ENCODE results near the gene PALLD. TPM values are rescaled to one million over a fixed set of nuclear protein-coding genes. Genes with fewer than 3 reads are reported as not detected.

Gene PALLD
- total and polyA plus RNA-seq, 2 of the 8 experiments (the other 6 are each of a cell fraction or from before 2014, with no cell fraction given): 10.5 to 25.0 TPM

GRCh38 chr4:168781926-168782325 lies 285.1 kb downstream of the PALLD start:
- Histone ChIP-seq H2AK5ac (ENCODE audit: low read depth, low read length) (no peak overlapping the region), H3K23me2 (ENCODE audit: low read depth, low read length) (no peaks in the 10 kb centered on the region), H2BK12ac (ENCODE audit: low read depth, low read length) (no peak overlapping the region), H3K27ac (ENCODE audit: low read depth, low read length) (no peak overlapping the region), H2BK15ac (ENCODE audit: low read length) (no peak overlapping the region), H2BK120ac (replicated peaks; ENCODE audit: low read depth, low read length) (no peak overlapping the region), H3K27me3 (replicated peaks in 1 of 4; ENCODE audit: control insufficient read depth in 3 of 4, extremely low read depth in 1 of 4, insufficient read depth in 3 of 4, low read length in 3 of 4) (no peaks in the 10 kb centered on the region), H3K18ac (ENCODE audit: extremely low read depth, low read length) (no peak overlapping the region), H3K4me3 (ENCODE audit: extremely low read depth in 1 of 4, insufficient read depth in 2 of 4, low read depth in 3 of 4, low read length in 4 of 4) (no peak overlapping the region), H4K8ac (ENCODE audit: extremely low read depth, insufficient read depth, low read length) (no peak overlapping the region), H2BK20ac (ENCODE audit: low read length) (no peak overlapping the region), H4K20me1 (replicated peaks in 1 of 2; ENCODE audit: control insufficient read depth in 1 of 2, insufficient read depth in 2 of 2, low read length in 2 of 2) (no peaks in the 10 kb centered on the region), H3K9ac (replicated peaks in 1 of 4; ENCODE audit: extremely low read depth in 1 of 4, low read depth in 3 of 4, low read length in 3 of 4) (no peak overlapping the region), H4K91ac (replicated peaks; ENCODE audit: insufficient read length, low read length) (no peak overlapping the region), H3K23ac (ENCODE audit: insufficient read length) (no peak overlapping the region), H3K4me1 (replicated peaks in 1 of 4; ENCODE audit: control insufficient read depth in 3 of 4, insufficient read depth in 4 of 4, low read length in 3 of 4) (peaks cover 0 to 5% (median 1%) of the 10 kb centered on the region in 4 experiments; a peak in 3 of 7 replicates), H3K79me1 (ENCODE audit: low read depth, low read length) (no peaks in the 10 kb centered on the region), H3K14ac (ENCODE audit: insufficient read length) (no peak overlapping the region), H2BK5ac (ENCODE audit: low read depth, low read length) (no peak overlapping the region), H3K36me3 (ENCODE audit: control insufficient read depth in 2 of 4, insufficient read depth in 4 of 4, low read length in 3 of 4) (no peaks in the 10 kb centered on the region), H2AFZ (ENCODE audit: low read length) (no peak overlapping the region), H3K79me2 (ENCODE audit: control insufficient read depth in 1 of 2, insufficient read depth in 2 of 2, low read length in 2 of 2) (no peaks in the 10 kb centered on the region), H3K9me3 (ENCODE audit: insufficient read depth in 2 of 2, low read depth in 1 of 2, low read length in 1 of 2) (no peaks in the 10 kb centered on the region; a peak in 1 of 4 replicates), H3K56ac (replicated peaks; ENCODE audit: insufficient read length, low read depth, low read length) (no peak overlapping the region), H4K5ac (ENCODE audit: insufficient read length, low read depth, low read length) (no peak overlapping the region), H3K4me2 (ENCODE audit: insufficient read depth in 1 of 2, low read depth in 2 of 2, low read length in 2 of 2) (no peak overlapping the region), H3K4ac (replicated peaks; ENCODE audit: insufficient read length, low read depth, low read length) (no peak overlapping the region)
- no peak for FAIRE-seq
- no peak for DNase-seq (ENCODE audit: low read depth in 1 of 2, low spot score in 2 of 2)
- TF ChIP-seq HDAC6 (IDR thresholded peaks at IDR 0.05; ENCODE audit: low read depth, low read length): no peak
- TF ChIP-seq KDM1A (IDR thresholded peaks at IDR 0.05; ENCODE audit: borderline replicate concordance, low read length): no peak
- TF ChIP-seq BCL11A (IDR thresholded peaks at IDR 0.05; ENCODE audit: low read depth in 2 of 2, low read length in 2 of 2): no peak
- ChIA-PET POLR2A (ENCODE audit: partially characterized antibody) (interaction anchor here (0.6 kb wide), 1 partner anchor 14 kb away, joined by 3 read pairs; no protein-coding TSS in a partner anchor), CTCF (ENCODE audit: partially characterized antibody) (interaction anchor here (0.6 to 1.5 kb wide), 3 partner anchors 17 to 171 kb away, joined by 3 to 6 read pairs (median 4); no protein-coding TSS in a partner anchor)
- 90% methylated on average over 4 of the region's 4 CpGs; no CpG with 5 or more reads in 1 of the 2 experiments for WGBS, 2 experiments (ENCODE audit: extremely low coverage in 1 of 2, insufficient coverage in 1 of 2, insufficient read length in 1 of 2, insufficient replicate concordance in 2 of 2, low coverage in 1 of 2, low lambda C conversion rate in 2 of 2, missing lambda C conversion rate in 1 of 2)

All from H1 (cell line).